Embryonic facial prominence (tissue), 1 donor: ENCODE results near the gene PHGDH.

Experiments used
- DNase-seq: peaks from one replicate; pipeline ENCODE4 v3.0.0-alpha.2; 2016; ENCODE audit errors: extremely low spot score

The PHGDH gene

DNA sequence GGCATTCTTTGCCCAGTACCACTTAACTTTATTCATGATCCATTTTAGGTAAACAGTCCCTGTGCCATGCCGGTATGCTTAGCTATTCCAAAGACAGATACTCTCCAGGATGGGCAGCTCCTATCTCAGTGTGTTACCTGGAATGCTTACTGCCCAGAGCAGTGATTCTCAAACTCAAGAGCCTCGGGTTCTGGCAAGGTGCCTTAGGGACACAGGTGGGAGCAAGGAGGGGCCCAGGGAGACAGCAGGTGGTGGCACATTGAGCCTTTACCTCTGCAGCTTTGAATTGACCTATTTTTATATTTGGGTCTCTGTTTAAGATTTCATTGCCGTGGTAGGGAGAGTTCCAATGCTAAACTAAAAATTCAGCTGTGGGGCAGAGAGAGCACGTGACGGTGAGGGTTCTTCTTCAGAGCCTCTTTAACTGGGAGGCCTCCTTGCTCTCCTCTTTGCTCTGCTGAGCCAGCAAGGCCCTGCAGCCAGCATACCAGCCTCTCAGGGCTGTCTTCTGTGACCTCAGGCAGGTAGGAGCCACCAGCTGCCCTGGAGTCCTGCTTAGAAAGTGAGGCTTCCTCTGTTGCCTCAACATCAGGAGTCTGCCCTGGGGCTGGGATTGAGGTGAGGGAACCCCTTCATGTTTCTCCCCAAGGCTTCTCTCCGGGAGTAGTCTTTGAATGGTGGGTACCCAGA lies 20.2 kb downstream of the PHGDH start:
- DNase-seq = no peak

- no peak for DNase-seq
Observed at GRCh38 chr1:119732465-119733168, 20.9 kb downstream of the PHGDH start.

DNA sequence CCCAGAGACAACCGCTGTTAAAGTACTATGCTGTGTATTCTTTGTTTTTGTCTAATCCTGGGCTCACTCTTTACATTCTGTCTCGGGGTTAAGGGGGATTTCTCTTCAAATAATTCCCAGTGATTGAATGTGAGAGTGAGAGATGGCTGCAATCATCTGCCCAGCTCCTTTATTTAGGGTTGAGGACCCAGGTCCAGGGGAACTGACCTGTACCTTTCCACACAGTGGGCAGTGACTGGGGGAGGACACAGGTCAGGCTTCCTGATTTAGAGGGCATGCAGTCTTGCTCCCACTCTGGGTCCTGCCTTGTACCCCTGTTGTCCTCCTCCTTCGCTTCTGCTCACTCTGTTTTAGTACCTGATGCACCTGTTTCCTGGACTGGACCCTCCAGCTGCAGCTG lies 22.0 kb downstream of the PHGDH start:
- no peak for DNase-seq

DNA sequence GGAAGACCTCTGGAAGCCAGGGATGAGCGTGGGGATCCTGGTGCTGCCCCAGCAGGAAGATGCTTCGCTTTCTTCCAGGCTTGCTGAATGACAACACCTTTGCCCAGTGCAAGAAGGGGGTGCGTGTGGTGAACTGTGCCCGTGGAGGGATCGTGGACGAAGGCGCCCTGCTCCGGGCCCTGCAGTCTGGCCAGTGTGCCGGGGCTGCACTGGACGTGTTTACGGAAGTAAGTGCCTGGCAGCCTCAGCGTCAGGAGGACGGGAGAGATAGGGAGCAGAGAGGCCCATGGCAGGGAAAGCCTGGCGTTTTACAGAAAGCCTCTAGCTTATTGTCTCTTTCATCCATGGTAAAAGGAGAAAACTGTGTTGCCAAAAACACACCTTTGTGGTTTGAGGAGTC lies 23.5 kb downstream of the PHGDH start:
- DNase-seq = no peak

- no peak for DNase-seq
Observed at GRCh38 chr1:119736649-119737039, 24.9 kb downstream of the PHGDH start.

GRCh38 chr1:119737040-119737682 lies 25.4 kb downstream of the PHGDH start:
- no peak for DNase-seq

DNA sequence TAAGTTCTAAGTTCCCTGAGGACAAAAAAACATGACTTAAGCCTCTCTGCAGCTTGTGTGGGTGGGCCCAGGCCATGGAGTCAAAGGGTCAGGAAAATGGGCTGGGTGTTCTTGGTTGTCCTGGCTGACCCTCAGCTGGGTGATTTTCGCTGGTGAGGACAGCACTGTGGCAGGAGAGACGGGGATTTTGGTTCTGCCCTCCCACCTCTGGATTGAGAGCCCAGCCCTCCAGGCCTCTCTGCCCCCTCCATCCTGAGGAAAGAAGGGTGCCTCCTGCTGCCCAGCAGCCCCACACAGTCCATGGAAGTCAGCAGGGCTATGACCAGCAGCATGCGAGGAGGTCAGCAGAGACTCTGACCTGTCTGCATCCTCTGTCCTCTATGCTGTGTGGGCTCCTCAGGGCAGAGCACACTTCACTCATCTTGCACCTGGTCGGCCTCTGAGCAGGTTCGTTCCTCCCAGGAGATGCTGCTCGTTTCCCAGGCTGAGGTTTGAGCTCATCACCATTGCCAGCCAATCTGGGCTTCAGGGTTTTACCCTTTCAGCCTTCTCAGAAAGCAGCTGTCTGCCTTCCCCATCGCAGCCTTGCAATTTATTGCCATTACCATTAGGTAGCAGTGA lies 26.5 kb downstream of the PHGDH start:
- no peak for DNase-seq

- no peak for DNase-seq
Observed at GRCh38 chr1:119739150-119739549, 27.4 kb downstream of the PHGDH start.

GRCh38 chr1:119740261-119740660 lies 28.5 kb downstream of the PHGDH start:
- DNase-seq = no peak

DNA sequence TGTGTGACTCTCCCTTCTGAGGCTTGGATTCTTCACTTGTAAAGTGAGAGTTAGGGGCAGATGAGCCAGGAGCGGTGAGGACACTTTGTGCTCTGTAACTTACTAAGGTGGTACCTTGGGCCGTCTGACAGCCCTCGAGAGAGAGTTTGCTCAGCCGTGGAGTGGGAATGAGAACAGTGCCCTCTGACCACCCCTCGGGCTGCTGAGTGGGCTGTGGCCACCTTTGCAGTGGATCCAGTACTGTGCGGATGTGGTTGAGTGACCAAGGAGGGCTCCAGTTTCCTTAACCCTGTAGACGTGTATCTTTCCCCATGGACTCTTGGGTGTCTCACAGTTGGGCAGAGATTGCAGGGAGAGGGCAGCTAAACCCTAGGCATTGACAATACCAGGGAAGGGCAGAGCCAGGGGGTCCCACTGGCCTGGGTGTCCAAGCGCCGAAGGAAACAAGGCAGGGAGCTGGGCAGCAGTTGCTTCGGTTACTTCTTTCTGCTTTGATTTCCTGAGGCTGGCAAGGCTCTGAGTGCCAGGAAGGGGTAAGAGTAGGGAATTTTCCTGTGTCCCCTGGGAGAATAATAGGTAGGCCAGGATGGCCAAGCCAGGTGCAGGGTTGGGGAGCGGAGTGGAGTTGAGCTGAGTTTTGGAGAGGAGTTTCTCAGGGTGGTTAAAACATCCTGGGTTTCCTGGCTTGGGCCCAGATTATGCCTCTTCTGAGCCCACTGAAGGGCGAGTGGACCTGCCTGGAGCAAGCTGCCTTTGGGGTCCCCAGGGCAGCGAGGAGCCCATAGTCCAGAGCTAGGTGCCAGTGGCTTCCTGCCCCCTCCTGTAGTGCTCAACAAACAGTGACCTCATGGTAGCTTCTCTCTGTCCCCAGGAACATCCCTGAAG lies 29.4 kb downstream of the PHGDH start:
- no peak for DNase-seq

DNA sequence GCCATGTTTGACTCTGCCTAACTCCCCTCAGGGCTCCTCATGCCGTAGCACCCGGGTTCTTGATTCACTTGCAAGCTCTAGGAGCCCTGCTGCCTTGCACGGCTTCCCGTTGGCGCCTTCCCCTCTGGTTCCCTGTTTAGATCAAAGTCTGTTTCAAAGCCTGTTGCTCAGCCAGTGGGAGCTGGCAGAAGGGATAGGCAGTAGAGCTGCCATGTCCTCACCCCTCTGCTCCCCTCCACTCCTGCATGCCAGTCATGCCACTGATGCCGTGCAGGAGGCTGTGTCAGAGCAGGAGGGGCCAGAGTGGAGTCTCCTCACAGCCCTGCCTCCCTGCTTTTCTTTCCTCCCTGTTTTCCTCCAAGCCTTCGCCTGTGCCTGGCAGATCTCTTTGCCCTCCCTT lies 30.5 kb downstream of the PHGDH start:
- no peak for DNase-seq

DNA sequence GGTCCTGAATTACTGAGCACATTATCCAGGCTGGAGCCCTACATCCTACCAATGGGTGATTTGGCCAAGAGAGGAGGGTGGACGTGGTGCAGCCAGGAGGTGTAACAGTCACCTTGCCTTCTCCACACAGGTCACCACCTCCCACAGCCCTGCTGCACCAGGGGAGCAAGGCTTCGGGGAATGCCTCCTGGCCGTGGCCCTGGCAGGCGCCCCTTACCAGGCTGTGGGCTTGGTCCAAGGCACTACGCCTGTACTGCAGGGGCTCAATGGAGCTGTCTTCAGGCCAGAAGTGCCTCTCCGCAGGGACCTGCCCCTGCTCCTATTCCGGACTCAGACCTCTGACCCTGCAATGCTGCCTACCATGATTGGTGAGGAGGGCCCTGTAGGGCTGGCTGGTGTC lies 30.9 kb downstream of the PHGDH start:
- no peak for DNase-seq

GRCh38 chr1:119743308-119743707 lies 31.6 kb downstream of the PHGDH start:
- no peak for DNase-seq

GRCh38 chr1:119743776-119744597 lies 32.3 kb downstream of the PHGDH start:
- peak; percentile 53 for DNase-seq

DNA sequence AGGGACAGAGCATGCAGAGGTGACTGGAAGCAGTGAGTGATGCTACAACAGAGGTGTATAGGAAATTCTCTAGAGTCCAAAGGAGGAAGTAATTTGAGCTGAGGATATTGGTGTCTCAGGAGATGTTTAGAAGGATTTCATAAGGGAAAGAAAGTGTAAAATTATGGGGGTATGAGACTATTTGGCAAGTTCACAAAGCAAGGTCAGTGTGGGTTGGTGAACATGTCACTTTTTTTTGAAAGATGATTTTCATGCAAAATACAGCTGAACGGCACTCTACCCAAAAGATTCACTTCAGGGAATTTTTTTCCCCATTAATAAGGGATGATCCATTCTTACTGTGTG lies 32.8 kb downstream of the PHGDH start:
- no peak for DNase-seq

GRCh38 chr1:119745034-119745433 lies 33.3 kb downstream of the PHGDH start:
- no peak for DNase-seq

DNA sequence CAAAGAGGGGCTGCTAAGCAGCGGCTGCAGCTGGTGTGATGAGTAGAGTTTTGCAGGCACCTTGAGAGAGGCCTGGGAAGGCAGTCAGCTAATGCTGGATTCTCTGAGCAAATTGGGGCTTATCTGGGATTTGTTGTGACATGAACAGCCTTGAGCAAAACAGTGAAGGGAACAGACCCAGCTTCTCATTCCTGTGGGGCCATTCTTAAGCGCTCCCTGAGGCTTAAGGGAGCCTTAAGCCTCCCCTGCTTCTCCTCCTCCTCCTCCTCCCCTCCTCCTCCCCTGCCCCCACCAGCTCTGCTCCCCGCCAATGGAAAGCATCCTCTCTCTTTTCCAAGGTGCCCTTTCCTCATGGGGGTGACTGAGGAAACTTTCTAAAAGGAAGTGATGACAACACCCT lies 35.7 kb downstream of the PHGDH start:
- DNase-seq = no peak

GRCh38 chr1:119748040-119748439 lies 36.3 kb downstream of the PHGDH start:
- DNase-seq = no peak

GRCh38 chr1:119752592-119752991 lies 40.9 kb downstream of the PHGDH start:
- DNase-seq = no peak

GRCh38 chr1:119758584-119758983 lies 46.9 kb downstream of the PHGDH start:
- no peak for DNase-seq

GRCh38 chr1:119762409-119762808 lies 50.7 kb downstream of the PHGDH start:
- no peak for DNase-seq
